Transverse colon (tissue), 4 donors: ENCODE measurements around the gene MIA. TPM values are rescaled to one million over a fixed set of nuclear protein-coding genes. Genes with fewer than 3 reads are reported as not detected.
A peak's percentile ranks its signal among the peaks of the same experiment; 100 is the strongest.

ENCODE experiments used
- DNase-seq: peaks from one replicate; pipeline ENCODE4 v3.0.0-alpha.2; 2019
- H3K27ac ChIP-seq, 4 donors: fragments of 200-600 bp; sonication (generic); 2 replicates each; pipeline ENCODE4 v1.5.1; 2016 to 2018; ENCODE audit warnings: inconsistent platforms in 4 of 4
- H3K27me3 ChIP-seq: fragments of 200-600 bp; sonication (generic); 2 replicates; pipeline ENCODE4 v1.5.1; 2017; ENCODE audit warnings: inconsistent platforms
- H3K36me3 ChIP-seq, 4 donors: fragments of 200-600 bp; sonication (generic); 2 replicates each; pipeline ENCODE4 v1.5.1; 2017 to 2019; ENCODE audit warnings: inconsistent platforms in 4 of 4
- H3K4me1 ChIP-seq, 4 donors: fragments of 200-600 bp; sonication (generic); 2 replicates each; pipeline ENCODE4 v1.5.1; 2017 to 2020; ENCODE audit warnings: inconsistent platforms in 4 of 4
- H3K4me3 ChIP-seq, 4 donors: fragments of 200-600 bp; sonication (generic); 1 replicate in 1 of 4; 2 replicates in 3 of 4; pipeline versions ENCODE4 v1.5.1 to v1.6.1; 2017 to 2019; ENCODE audit warnings: inconsistent platforms in 4 of 4
- H3K9me3 ChIP-seq, 2 donors: fragments of 200-600 bp; sonication (generic); 2 replicates each; pipeline ENCODE4 v1.5.1; 2017 to 2019; ENCODE audit warnings: inconsistent platforms in 2 of 2
- EP300 ChIP-seq: sonication (generic); formaldehyde crosslinking; IDR thresholded peaks from one replicate; pipeline ENCODE4 v1.6.1; 2017; ENCODE audit warnings: antibody characterized with exemption, low read depth
- POLR2A ChIP-seq: fragments of 450-650 bp; IDR thresholded peaks from one replicate; pipeline ENCODE4 v1.6.1; 2016; ENCODE audit warnings: antibody characterized with exemption, mild to moderate bottlenecking, moderate library complexity
- POLR2AphosphoS5 ChIP-seq, 3 donors: sonication (generic); formaldehyde crosslinking; IDR thresholded peaks; one replicate each; pipeline ENCODE4 v1.6.1; 2016; ENCODE audit warnings: antibody characterized with exemption in 3 of 3
- WGBS, 2 donors: methylation state at CpG; one replicate each; pipeline ENCODE4 v1.1.5; 2018; ENCODE audit warnings: low coverage in 1 of 2; 5-methylcytosine and 5-hydroxymethylcytosine counted together
- in situ Hi-C, 4 donors: fragments of 200-750 bp; cut with MboI; loops; one replicate each; pipeline versions ENCODE4 v1.15.0 to v1.15.1; 2017; ENCODE audit warnings: low sequenced_read_pairs in 3 of 4, low pct_ligation_motif_present in 1 of 4, low pct_unique_long_range_greater_than_20kb in 1 of 4
- intact Hi-C: fragments of 100-400 bp; cut with DNase I; formaldehyde crosslinking; loops from one replicate; pipeline ENCODE4 v1.15.1; 2023; ENCODE audit warnings: low total_unique reads
- total RNA-seq, 4 donors: library from RNA; depleted of rRNA; stranded (reverse); fragments of >200 nt; gene quantifications; one replicate each; pipeline ENCODE4 v1.1.0, GENCODE V29; 2016
- TF ChIP-seq, protein P1 (sequence below), 5 experiments: fragments of 200-600 bp in 3 of 5; fragments of 450-650 bp in 2 of 5; sonication (generic) in 3 of 5; IDR thresholded peaks; 1 replicate in 2 of 5; 2 replicates in 3 of 5; pipeline ENCODE4 v1.5.1; 2016 to 2017; ENCODE audit warnings: antibody characterized with exemption in 5 of 5, inconsistent platforms in 3 of 5, mild to moderate bottlenecking in 2 of 5, moderate library complexity in 1 of 5

MIA gene
- total RNA-seq, 4 donors from 2014 or later, result 5.7 to 23.3 TPM; not detected in 2

- no peak overlapping the region for H3K4me3 ChIP-seq
- H3K36me3 ChIP-seq, result peaks cover 0 to 3% (median 0%) of the 10 kb centered on the region in 4 donors
- intact Hi-C loops, result no loop called here
- no peaks in the 10 kb centered on the region for H3K9me3 ChIP-seq
- WGBS, 2 donors, result 96 to 100% methylated on average over 4 to 14 of the region's 14 CpGs
- peak overlapping the region; percentile 93 to 97 (median 96) for H3K27ac ChIP-seq
- H3K27me3 ChIP-seq, result no peaks in the 10 kb centered on the region
- TF ChIP-seq POLR2AphosphoS5 (IDR thresholded peaks at IDR 0.05) (no peak), EP300 (no peak), POLR2A (no peak)
- TF ChIP-seq, protein P1, sequence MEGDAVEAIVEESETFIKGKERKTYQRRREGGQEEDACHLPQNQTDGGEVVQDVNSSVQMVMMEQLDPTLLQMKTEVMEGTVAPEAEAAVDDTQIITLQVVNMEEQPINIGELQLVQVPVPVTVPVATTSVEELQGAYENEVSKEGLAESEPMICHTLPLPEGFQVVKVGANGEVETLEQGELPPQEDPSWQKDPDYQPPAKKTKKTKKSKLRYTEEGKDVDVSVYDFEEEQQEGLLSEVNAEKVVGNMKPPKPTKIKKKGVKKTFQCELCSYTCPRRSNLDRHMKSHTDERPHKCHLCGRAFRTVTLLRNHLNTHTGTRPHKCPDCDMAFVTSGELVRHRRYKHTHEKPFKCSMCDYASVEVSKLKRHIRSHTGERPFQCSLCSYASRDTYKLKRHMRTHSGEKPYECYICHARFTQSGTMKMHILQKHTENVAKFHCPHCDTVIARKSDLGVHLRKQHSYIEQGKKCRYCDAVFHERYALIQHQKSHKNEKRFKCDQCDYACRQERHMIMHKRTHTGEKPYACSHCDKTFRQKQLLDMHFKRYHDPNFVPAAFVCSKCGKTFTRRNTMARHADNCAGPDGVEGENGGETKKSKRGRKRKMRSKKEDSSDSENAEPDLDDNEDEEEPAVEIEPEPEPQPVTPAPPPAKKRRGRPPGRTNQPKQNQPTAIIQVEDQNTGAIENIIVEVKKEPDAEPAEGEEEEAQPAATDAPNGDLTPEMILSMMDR (IDR thresholded peaks at IDR 0.05), result no peak
- no peak for DNase-seq
- H3K4me1 ChIP-seq, result peaks cover 30 to 43% (median 37%) of the 10 kb centered on the region in 4 donors
- in situ Hi-C loops, result no loop called here
Measured at GRCh38 chr19:40797166-40797962, 22.0 kb downstream of the MIA start.

GRCh38 chr19:40797963-40798682 is 22.8 kb downstream of the MIA start:
- in situ Hi-C loops (no loop called here), intact Hi-C loops (no loop called here)
- no peaks in the 10 kb centered on the region for H3K27me3 ChIP-seq
- DNase-seq, result peak; percentile 85
- H3K27ac ChIP-seq, result peak overlapping the region; percentile 93 to 97 (median 96)
- peaks cover 37 to 43% (median 39%) of the 10 kb centered on the region in 4 donors for H3K4me1 ChIP-seq
- H3K36me3 ChIP-seq, result peaks cover 0 to 3% (median 0%) of the 10 kb centered on the region in 4 donors
- peak overlapping the region; percentile 2 to 99 (median 46) for H3K4me3 ChIP-seq
- TF ChIP-seq POLR2A (peak; percentile 69), POLR2AphosphoS5 (IDR thresholded peaks at IDR 0.05) (peak in 2 of 3 donors; percentile 3 to 48), EP300 (no peak)
- TF ChIP-seq, protein P1 (IDR thresholded peaks at IDR 0.05), result peak in 4 of 5 experiments; percentile 35 to 79 (median 65)
- WGBS, 2 donors, result 8 to 13% methylated on average over 13 to 28 of the region's 28 CpGs
- no peaks in the 10 kb centered on the region for H3K9me3 ChIP-seq

DNA sequence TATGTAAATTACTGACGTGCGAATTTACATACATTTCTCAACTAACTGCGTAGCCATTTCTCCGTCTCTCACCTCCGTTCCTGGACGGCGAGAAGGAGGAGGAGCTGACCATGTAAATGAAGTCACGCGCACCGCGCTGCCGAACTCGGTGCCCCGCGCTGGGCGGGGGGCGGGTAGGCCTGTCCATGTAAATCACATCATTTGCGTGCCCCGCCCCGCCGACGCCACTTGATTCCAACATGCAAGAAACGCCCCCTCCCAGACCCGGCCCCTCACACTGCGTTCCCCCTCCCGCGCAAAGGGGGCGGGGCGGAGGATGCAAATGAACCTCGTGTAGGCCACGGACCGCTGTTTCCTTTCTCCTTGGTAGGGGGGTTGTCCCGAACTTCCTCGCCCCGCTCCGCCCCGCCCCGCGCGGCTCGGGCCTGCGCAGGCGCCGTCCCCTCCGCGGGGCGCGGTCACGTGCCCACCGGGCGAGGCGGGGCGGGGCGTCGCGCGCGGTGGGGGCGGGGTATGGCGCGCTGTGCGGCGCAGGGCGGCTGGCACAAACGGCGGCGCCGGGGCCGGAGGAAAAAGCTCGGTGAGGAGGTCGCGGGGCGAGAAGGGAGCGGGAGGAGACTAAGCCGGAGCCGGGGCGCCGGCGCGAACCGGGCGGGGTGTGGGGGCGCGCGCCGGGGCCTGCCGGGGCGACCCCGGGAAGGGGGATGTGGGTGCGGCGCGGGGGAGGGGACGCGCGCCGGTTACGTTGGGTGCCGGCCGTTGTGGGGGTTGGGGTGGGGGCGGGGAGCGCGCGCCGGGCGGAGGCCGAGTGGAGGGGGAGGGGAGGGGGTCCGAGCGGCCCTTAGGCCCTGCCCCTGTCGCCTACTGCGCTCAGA is 23.6 kb downstream of the MIA start, which contains the start of gene EGLN2:
EGLN2 (plus strand) TSS at position 509 of the 875 bp plus-strand sequence. CDS start 1,382 bp downstream, outside the sequence.
- Histone ChIP-seq H3K9me3 (no peaks in the 10 kb centered on the region), H3K4me1 (peaks cover 45 to 49% (median 47%) of the 10 kb centered on the region in 4 donors), H3K4me3 (peak within 1 kb of the TSS; percentile 53 to 99 (median 97)), H3K27ac (peak within 1 kb of the TSS; percentile 93 to 97 (median 96)), H3K36me3 (peaks cover 0 to 3% (median 0%) of the 10 kb centered on the region in 4 donors), H3K27me3 (no peaks in the 10 kb centered on the region)
- peak; percentile 100 for DNase-seq
- 0 to 1% methylated on average over 19 to 37 of the region's 110 CpGs for WGBS, 2 donors
- peak; percentile 62 to 81 (median 71) for TF ChIP-seq POLR2AphosphoS5 (IDR thresholded peaks at IDR 0.05)
- TF ChIP-seq POLR2A, result peak; percentile 1
- no peak for TF ChIP-seq EP300
- TF ChIP-seq, protein P1 (IDR thresholded peaks at IDR 0.05), result no peak
- in situ Hi-C loops, result no loop called here
- intact Hi-C loops, result no loop called here
